Retinal pigment epithelial cell (primary cell): ENCODE data around the gene PCK1.
A peak's percentile ranks its signal among the peaks of the same experiment; 100 is the strongest.

ENCODE experiments used
- DNase-seq: peaks from one replicate; pipeline ENCODE4 v3.0.0-alpha.2; 2010; ENCODE audit warnings: low read depth
- H3K4me3 ChIP-seq: 2 replicates; pipeline ENCODE4 v1.5.1; 2011; ENCODE audit warnings: mild to moderate bottlenecking, low read length, control low read depth, moderate library complexity
- TF ChIP-seq, protein P1 (sequence below): conservative IDR thresholded peaks from 2 replicates; pipeline ENCODE4 v1.5.1; 2011; ENCODE audit warnings: low read depth, low read length, control low read depth, inconsistent platforms

PCK1 gene

DNA sequence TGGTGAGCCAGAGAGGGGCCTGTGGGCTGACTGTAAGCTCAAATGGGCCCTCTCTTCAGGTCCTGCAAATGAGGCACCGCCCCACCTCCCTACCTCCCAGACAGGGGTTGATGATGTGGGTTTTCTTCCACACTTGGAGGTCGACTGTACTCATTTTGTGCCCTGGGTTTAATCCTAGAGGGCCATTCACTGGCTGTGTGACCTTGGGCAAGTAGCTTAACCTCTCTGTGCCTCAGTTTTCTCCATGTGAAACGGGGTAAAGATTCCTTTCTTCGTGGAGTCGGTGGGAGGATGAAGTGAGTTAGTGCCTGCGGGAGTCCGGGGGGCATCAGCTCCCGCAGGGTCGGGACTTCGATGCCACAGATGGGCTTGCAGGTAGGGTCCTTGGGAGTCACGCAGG is 35.4 kb downstream of the PCK1 start:
- no peak overlapping the region for H3K4me3 ChIP-seq
- TF ChIP-seq, protein P1, sequence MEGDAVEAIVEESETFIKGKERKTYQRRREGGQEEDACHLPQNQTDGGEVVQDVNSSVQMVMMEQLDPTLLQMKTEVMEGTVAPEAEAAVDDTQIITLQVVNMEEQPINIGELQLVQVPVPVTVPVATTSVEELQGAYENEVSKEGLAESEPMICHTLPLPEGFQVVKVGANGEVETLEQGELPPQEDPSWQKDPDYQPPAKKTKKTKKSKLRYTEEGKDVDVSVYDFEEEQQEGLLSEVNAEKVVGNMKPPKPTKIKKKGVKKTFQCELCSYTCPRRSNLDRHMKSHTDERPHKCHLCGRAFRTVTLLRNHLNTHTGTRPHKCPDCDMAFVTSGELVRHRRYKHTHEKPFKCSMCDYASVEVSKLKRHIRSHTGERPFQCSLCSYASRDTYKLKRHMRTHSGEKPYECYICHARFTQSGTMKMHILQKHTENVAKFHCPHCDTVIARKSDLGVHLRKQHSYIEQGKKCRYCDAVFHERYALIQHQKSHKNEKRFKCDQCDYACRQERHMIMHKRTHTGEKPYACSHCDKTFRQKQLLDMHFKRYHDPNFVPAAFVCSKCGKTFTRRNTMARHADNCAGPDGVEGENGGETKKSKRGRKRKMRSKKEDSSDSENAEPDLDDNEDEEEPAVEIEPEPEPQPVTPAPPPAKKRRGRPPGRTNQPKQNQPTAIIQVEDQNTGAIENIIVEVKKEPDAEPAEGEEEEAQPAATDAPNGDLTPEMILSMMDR, result no peak
- DNase-seq, result no peak

DNA sequence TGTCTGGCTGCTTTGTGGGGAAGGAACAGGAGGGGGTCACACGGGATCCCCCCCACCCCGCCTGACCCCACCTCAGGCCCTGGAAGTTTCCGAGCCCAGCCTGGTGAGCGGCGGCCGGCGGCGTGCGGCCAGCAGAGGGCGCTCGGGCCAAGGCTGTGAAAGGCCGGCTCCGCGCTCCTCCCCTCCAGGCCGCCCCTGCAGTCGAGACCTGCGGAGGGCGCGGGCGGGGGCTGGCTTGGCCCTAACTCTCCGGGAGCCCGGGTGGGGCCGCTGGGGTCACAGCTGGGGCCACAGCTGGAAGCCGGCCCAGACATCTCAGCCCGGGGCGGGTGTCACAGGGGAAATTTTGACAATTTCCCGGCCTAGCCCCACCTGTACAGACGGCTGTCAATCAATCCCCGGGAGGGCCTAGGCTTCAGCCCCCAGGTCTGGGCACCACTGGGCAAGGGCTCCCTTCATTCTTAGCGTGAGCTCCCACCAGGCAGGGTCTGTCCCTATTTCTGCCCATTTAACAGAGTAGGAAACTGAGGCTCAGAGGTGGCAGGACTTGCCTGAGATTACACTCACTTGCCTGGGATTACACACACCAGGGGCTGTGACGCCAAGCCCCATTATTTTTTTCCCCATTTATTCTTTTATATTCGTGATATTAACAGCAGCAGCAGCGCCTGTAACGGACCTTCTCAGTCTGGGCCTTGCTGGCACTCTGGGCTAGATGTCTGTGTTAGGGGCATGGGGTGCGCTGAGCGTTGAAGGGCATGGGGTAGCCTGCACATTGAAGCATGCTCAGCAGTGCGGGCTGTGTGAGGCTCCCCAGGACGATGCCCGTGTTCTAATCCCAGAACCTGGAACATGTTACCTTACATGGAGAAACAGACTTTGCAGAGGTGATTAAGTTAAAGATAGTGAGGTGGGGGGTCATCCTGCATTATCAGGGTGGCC is 36.4 kb downstream of the PCK1 start:
- H3K4me3 ChIP-seq, result no peak overlapping the region
- no peak for DNase-seq
- TF ChIP-seq, protein P1, result peak; percentile 78

DNA sequence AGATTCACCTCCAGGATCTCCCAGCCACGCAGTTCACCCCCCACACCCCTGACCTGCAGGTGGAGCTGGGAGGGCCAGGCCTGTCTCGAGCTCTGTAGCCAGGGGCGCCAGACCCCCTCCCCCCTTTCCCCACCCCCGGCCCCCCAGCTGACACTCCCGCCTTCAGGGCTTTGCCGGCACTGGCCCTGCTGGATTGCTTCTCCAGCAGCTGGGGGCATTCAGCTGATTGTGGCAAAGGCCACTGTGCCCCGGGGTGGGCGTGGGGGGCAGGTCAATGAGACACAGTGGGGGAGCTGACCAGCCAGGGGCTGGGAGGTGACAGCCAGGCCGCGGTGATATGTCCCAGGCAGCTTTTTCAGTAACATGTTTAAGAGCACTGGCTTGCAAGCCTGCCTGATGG is 37.1 kb downstream of the PCK1 start:
- no peak for DNase-seq
- TF ChIP-seq, protein P1, result no peak
- no peak overlapping the region for H3K4me3 ChIP-seq

DNA sequence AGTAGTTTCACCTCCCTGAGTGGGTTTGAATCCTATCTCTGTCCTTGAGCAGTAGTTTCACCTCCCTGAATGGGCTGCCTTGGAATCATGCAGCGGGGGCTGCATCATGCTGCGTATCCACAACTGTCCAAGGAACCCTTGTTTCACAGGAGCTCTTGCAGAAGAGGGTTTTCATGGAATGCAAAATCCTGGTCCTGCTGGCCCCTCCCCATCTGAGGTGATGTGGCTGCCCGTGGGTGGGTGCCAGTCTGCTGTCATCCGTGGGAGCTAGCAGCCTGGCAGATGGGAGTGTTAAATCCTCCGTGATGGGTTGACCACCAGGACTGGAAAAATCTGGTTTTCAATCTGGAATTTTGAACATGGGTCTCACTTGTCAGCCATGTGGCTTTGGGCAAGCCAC is 37.6 kb downstream of the PCK1 start:
- no peak overlapping the region for H3K4me3 ChIP-seq
- DNase-seq, result no peak
- TF ChIP-seq, protein P1, result no peak

DNA sequence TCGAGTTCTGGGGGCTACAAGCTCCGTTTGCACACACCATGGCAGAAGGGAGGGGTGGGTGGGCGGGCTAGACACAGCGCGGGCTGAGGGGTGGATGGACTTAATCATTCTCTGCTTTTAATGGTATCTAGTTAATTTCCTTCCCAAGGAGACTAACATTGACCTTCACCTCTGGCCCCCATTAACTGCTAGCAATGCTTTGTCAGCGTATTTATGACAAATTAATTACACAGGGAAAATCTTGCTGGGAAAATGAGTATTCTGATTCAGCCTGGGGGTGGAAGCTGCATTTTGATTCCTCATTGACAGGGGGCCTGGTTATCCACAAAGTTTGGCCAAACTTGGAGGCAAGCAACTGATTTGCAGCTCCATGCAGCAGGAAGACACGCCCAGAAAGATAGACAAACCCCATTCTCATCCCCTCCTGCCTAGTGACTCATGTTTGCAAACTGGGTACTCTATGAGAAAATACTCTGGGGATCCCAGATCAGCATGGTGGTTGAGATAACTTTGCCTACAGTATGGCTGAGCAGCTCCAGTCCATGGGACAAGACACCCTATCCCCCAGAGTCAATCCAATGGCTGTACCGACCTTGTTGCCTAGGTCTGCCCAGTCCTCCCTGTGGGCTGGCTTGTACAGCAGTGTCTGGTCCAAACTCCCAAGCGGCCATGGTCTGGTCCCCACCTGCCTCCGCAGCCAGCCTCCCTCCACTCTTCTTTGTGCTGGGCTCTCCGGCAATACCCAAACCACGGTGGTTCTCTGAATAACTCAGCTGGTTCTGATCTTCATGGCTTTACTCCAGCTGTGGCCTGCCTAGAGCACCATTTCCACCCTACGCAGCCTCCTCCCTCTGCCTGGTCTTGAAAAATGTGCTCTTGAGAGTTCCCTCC is 39.7 kb downstream of the PCK1 start:
- H3K4me3 ChIP-seq, result no peak overlapping the region
- TF ChIP-seq, protein P1, result no peak
- DNase-seq, result no peak

DNA sequence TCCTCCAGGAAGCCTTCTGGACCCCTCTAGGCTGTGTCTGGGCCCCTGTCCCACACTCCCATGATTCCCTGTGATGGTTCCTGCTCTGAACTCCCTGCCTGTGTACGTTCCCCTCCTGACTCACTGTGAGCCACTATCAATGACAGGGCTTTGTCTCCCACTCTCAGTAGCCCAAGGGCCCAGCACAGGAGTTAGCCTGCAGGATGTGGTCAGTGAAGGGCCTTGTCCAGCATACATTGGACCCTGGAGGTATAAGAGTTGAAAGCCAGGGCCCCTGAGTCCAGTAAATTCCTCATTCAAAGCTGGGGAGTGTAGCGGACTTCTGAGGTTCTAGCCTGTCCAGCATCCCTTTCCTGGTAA is 40.3 kb downstream of the PCK1 start:
- TF ChIP-seq, protein P1, result no peak
- no peak for DNase-seq
- no peak overlapping the region for H3K4me3 ChIP-seq

DNA sequence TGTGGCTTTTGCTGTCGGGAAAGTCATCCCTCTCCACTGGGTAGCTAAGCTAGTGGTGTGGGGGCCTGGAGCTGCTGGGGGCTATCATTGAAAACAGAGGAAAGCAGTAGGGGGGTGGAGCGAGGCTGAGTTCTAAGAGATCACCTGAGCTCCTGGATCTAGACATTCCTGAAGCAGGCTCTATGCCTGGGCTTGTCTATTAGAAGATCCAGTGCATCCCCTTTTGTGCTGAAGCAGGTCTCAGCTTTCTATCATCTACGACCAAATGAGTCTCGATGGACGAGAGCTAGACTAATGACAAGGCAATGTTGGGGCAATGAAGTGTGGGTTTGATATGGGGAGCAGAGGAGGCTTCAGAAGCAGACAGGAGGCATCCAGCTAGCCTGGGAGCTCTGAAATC is 40.8 kb downstream of the PCK1 start:
- TF ChIP-seq, protein P1, result no peak
- no peak for DNase-seq
- H3K4me3 ChIP-seq, result no peak overlapping the region
